ENCODE data around the gene GLG1.
A peak's percentile ranks its signal among the peaks of the same experiment; 100 is the strongest.

Gene GLG1

GRCh38 chr16:74575175-74575806 is 31.6 kb downstream of the GLG1 start:
- FAIRE-seq (no peak), DNase-seq (ENCODE audit: insufficient read length, low spot score) (no peak)
- no peak for TF ChIP-seq POLR2A (IDR thresholded peaks at IDR 0.05; ENCODE audit: low read depth, low read length)

- no peak for TF ChIP-seq POLR2A (IDR thresholded peaks at IDR 0.05; ENCODE audit: low read depth, low read length)
- DNase-seq (ENCODE audit: insufficient read length, low spot score), result no peak
- no peak for FAIRE-seq
Measured at GRCh38 chr16:74574146-74574545, 32.8 kb downstream of the GLG1 start.

- no peak for TF ChIP-seq POLR2A (IDR thresholded peaks at IDR 0.05; ENCODE audit: low read depth, low read length)
- no peak for DNase-seq (ENCODE audit: insufficient read length, low spot score)
- no peak for FAIRE-seq
Measured at GRCh38 chr16:74573622-74574021, 33.3 kb downstream of the GLG1 start.

GRCh38 chr16:74570412-74571301 is 36.3 kb downstream of the GLG1 start:
- no peak for DNase-seq (ENCODE audit: insufficient read length, low spot score)
- TF ChIP-seq POLR2A (IDR thresholded peaks at IDR 0.05; ENCODE audit: low read depth, low read length), result no peak
- FAIRE-seq, result no peak

GRCh38 chr16:74568961-74569631 is 37.8 kb downstream of the GLG1 start:
- FAIRE-seq (no peak), DNase-seq (ENCODE audit: insufficient read length, low spot score) (no peak)
- TF ChIP-seq POLR2A (IDR thresholded peaks at IDR 0.05; ENCODE audit: low read depth, low read length), result no peak

- no peak for TF ChIP-seq POLR2A (IDR thresholded peaks at IDR 0.05; ENCODE audit: low read depth, low read length)
- FAIRE-seq (no peak), DNase-seq (ENCODE audit: insufficient read length, low spot score) (no peak)
Measured at GRCh38 chr16:74567901-74568300, 39.0 kb downstream of the GLG1 start.

GRCh38 chr16:74565378-74565777 is 41.5 kb downstream of the GLG1 start:
- FAIRE-seq (no peak), DNase-seq (ENCODE audit: insufficient read length, low spot score) (no peak)
- no peak for TF ChIP-seq POLR2A (IDR thresholded peaks at IDR 0.05; ENCODE audit: low read depth, low read length)

- no peak for TF ChIP-seq POLR2A (IDR thresholded peaks at IDR 0.05; ENCODE audit: low read depth, low read length)
- FAIRE-seq, result no peak
- no peak for DNase-seq (ENCODE audit: insufficient read length, low spot score)
Measured at GRCh38 chr16:74564451-74564984, 42.4 kb downstream of the GLG1 start.

GRCh38 chr16:74563828-74564263 is 43.1 kb downstream of the GLG1 start:
- FAIRE-seq (no peak), DNase-seq (ENCODE audit: insufficient read length, low spot score) (peak; percentile 13)
- no peak for TF ChIP-seq POLR2A (IDR thresholded peaks at IDR 0.05; ENCODE audit: low read depth, low read length)

- FAIRE-seq (no peak), DNase-seq (ENCODE audit: insufficient read length, low spot score) (no peak)
- TF ChIP-seq POLR2A (IDR thresholded peaks at IDR 0.05; ENCODE audit: low read depth, low read length), result no peak
Measured at GRCh38 chr16:74562117-74562516, 44.8 kb downstream of the GLG1 start.

GRCh38 chr16:74561626-74562025 is 45.3 kb downstream of the GLG1 start:
- no peak for TF ChIP-seq POLR2A (IDR thresholded peaks at IDR 0.05; ENCODE audit: low read depth, low read length)
- no peak for DNase-seq (ENCODE audit: insufficient read length, low spot score)
- FAIRE-seq, result no peak

- FAIRE-seq, result no peak
- TF ChIP-seq POLR2A (IDR thresholded peaks at IDR 0.05; ENCODE audit: low read depth, low read length), result no peak
- DNase-seq (ENCODE audit: insufficient read length, low spot score), result no peak
Measured at GRCh38 chr16:74560912-74561311, 46.0 kb downstream of the GLG1 start.

GRCh38 chr16:74558873-74559272 is 48.0 kb downstream of the GLG1 start:
- TF ChIP-seq POLR2A (IDR thresholded peaks at IDR 0.05; ENCODE audit: low read depth, low read length), result no peak
- no peak for DNase-seq (ENCODE audit: insufficient read length, low spot score)
- no peak for FAIRE-seq

GRCh38 chr16:74557275-74557674 is 49.6 kb downstream of the GLG1 start:
- no peak for FAIRE-seq
- DNase-seq (ENCODE audit: insufficient read length, low spot score), result no peak

More at GRCh38 chr16:74557275-74557674, 49.6 kb downstream of the GLG1 start:
- no peak for TF ChIP-seq POLR2A (IDR thresholded peaks at IDR 0.05; ENCODE audit: low read depth, low read length)

Measured in H54 (cell line).